PC-3 (cell line): ENCODE results near the gene PREP. TPM values are rescaled to one million over a fixed set of nuclear protein-coding genes. Genes with fewer than 3 reads are reported as not detected.

Experiments
- ATAC-seq: fragments of 200-7000 bp; cut with Tn5 transposase; 2 replicates; pipeline ENCODE4 v1.9.1; 2020; ENCODE audit warnings: mild to moderate bottlenecking, moderate library complexity
- BruUV-seq: library from RNA; stranded (reverse); fragments of 400-500 nt; replicated peaks from 2 replicates; lab custom pipeline; 2021; lab: Mats Ljungman, UMichigan
- CTCF ChIA-PET: fragments of 300-600 bp; sonication (Branson Sonifier 250); formaldehyde crosslinking; loops from one replicate; lab custom pipeline; 2022; ENCODE audit warnings: antibody characterized with exemption; lab: Charles Lee
- POLR2A ChIA-PET: fragments of 300-600 bp; sonication (Branson Sonifier 250); formaldehyde crosslinking; loops from one replicate; lab custom pipeline; 2022; ENCODE audit warnings: antibody characterized with exemption; ENCODE audit not compliant: unreplicated experiment; lab: Charles Lee
- DNase-seq: peaks from one replicate; pipeline ENCODE4 v3.0.0-alpha.2; 2015
- H2AFZ ChIP-seq: fragments of 300-600 bp; sonication (generic); 2 replicates; pipeline ENCODE4 v1.6.0; 2016; ENCODE audit warnings: antibody characterized with exemption, low read length
- H3F3A ChIP-seq: fragments of 300-600 bp; sonication (generic); one replicate; pipeline ENCODE4 v1.6.0; 2017; ENCODE audit warnings: antibody characterized with exemption, low read length, control low read depth, mild to moderate bottlenecking; ENCODE audit not compliant: unreplicated experiment
- H3K27ac ChIP-seq: fragments of 300-600 bp; sonication (generic); 2 replicates; pipeline ENCODE4 v1.5.1; 2016; ENCODE audit warnings: mild to moderate bottlenecking, low read length
- H3K27me3 ChIP-seq: fragments of 300-600 bp; sonication (generic); 2 replicates; pipeline ENCODE4 v1.6.1; 2016; ENCODE audit warnings: low read length, mixed read lengths
- H3K36me3 ChIP-seq: fragments of 300-600 bp; sonication (generic); 2 replicates; pipeline ENCODE4 v1.6.1; 2016; ENCODE audit warnings: low read depth, mixed run types, low read length, mixed read lengths
- H3K4me1 ChIP-seq: fragments of 300-600 bp; sonication (generic); 2 replicates; pipeline ENCODE4 v1.5.1; 2016; ENCODE audit warnings: low read length; ENCODE audit not compliant: insufficient read depth
- H3K4me2 ChIP-seq: fragments of 300-600 bp; sonication (generic); 2 replicates; pipeline ENCODE4 v1.6.0; 2016; ENCODE audit warnings: low read length
- H3K4me3 ChIP-seq: fragments of 300-600 bp; sonication (generic); 2 replicates; pipeline ENCODE4 v1.5.1; 2016; ENCODE audit warnings: mild to moderate bottlenecking, low read length, mixed read lengths
- H3K79me2 ChIP-seq: fragments of 300-600 bp; sonication (generic); 2 replicates; pipeline ENCODE4 v1.6.1; 2017; ENCODE audit warnings: low read length, mixed read lengths
- H3K9ac ChIP-seq: fragments of 300-600 bp; sonication (generic); 2 replicates; pipeline ENCODE4 v1.6.0; 2016; ENCODE audit warnings: mild to moderate bottlenecking, low read length
- H3K9me2 ChIP-seq: fragments of 300-600 bp; sonication (generic); replicated peaks from 2 replicates; pipeline ENCODE4 v1.6.1; 2016; ENCODE audit warnings: mixed run types, low read length, mixed read lengths
- H3K9me3 ChIP-seq: fragments of 300-600 bp; sonication (generic); 2 replicates; pipeline ENCODE4 v1.6.1; 2016; ENCODE audit warnings: low read length, mixed read lengths
- H4K20me1 ChIP-seq: fragments of 300-600 bp; sonication (generic); 2 replicates; pipeline ENCODE4 v1.6.1; 2016; ENCODE audit warnings: low read length, mixed read lengths
- CTCF ChIP-seq: fragments of 300-600 bp; sonication (generic); conservative IDR thresholded peaks from 2 replicates; pipeline ENCODE4 v1.5.1; 2017; ENCODE audit warnings: antibody characterized with exemption, low read depth, mild to moderate bottlenecking, low read length
- EZH2 ChIP-seq: fragments of 300-600 bp; sonication (generic); IDR thresholded peaks from one replicate; pipeline ENCODE4 v1.6.1; 2017; ENCODE audit warnings: antibody characterized with exemption, mild to moderate bottlenecking, low read length; ENCODE audit not compliant: unreplicated experiment
- EZH2phosphoT487 ChIP-seq: fragments of 300-600 bp; sonication (generic); IDR thresholded peaks from 2 replicates; pipeline ENCODE4 v1.6.1; 2018; ENCODE audit warnings: mild to moderate bottlenecking, antibody characterized with exemption, low read length, borderline replicate concordance
- intact Hi-C: fragments of 100-400 bp; cut with micrococcal nuclease; formaldehyde crosslinking; loops from 2 replicates; pipeline ENCODE4 v1.9.0; 2023
- total RNA-seq: library from RNA; depleted of rRNA; stranded (reverse); fragments of >200 nt; gene quantifications from 2 replicates; pipeline ENCODE4 v1.2.3, GENCODE V29; 2014

PREP gene
- total RNA-seq, 1 experiment from 2014 or later: 16.9 TPM

- ChIA-PET POLR2A (no interaction called here), CTCF (no interaction called here)
- no peak overlapping the region for H3K4me2 ChIP-seq
- H3K27me3 ChIP-seq: no peaks in the 10 kb centered on the region
- no peaks in the 10 kb centered on the region for H3K79me2 ChIP-seq
- peaks cover 1% of the 10 kb centered on the region for H3F3A ChIP-seq
- H3K36me3 ChIP-seq: no peaks in the 10 kb centered on the region
- no peaks in the 10 kb centered on the region for H3K9me2 ChIP-seq
- H3K27ac ChIP-seq: no peak overlapping the region
- H3K9me3 ChIP-seq: no peaks in the 10 kb centered on the region
- no peak for ATAC-seq
- BruUV-seq: no TSS peak
- H3K4me1 ChIP-seq: peaks cover 9% of the 10 kb centered on the region
- H2AFZ ChIP-seq: no peak overlapping the region
- no peak overlapping the region for H3K9ac ChIP-seq
- no peak for TF ChIP-seq EZH2
- TF ChIP-seq EZH2phosphoT487: no peak
- TF ChIP-seq CTCF: no peak
- DNase-seq: no peak
- H4K20me1 ChIP-seq: no peaks in the 10 kb centered on the region
- intact Hi-C loops: no loop called here
- H3K4me3 ChIP-seq: no peak overlapping the region
Observed at GRCh38 chr6:105313211-105313610, 89.7 kb downstream of the PREP start.

- H3K27ac ChIP-seq: no peak overlapping the region
- TF ChIP-seq EZH2: no peak
- no peak for TF ChIP-seq EZH2phosphoT487
- TF ChIP-seq CTCF: no peak
- ChIA-PET POLR2A (no interaction called here), CTCF (no interaction called here)
- H3K27me3 ChIP-seq: no peaks in the 10 kb centered on the region
- no peaks in the 10 kb centered on the region for H3K79me2 ChIP-seq
- DNase-seq: no peak
- intact Hi-C loops: no loop called here
- H3F3A ChIP-seq: no peaks in the 10 kb centered on the region
- H3K9ac ChIP-seq: no peak overlapping the region
- no peaks in the 10 kb centered on the region for H4K20me1 ChIP-seq
- H3K4me1 ChIP-seq: no peaks in the 10 kb centered on the region
- ATAC-seq: no peak
- no peak overlapping the region for H3K4me2 ChIP-seq
- no peaks in the 10 kb centered on the region for H3K36me3 ChIP-seq
- no peaks in the 10 kb centered on the region for H3K9me3 ChIP-seq
- H3K9me2 ChIP-seq: no peaks in the 10 kb centered on the region
- H3K4me3 ChIP-seq: no peak overlapping the region
- H2AFZ ChIP-seq: no peak overlapping the region
- BruUV-seq: no TSS peak
Observed at GRCh38 chr6:105310947-105311346, 91.9 kb downstream of the PREP start.

GRCh38 chr6:105310371-105310770 lies 92.5 kb downstream of the PREP start:
- H3K27me3 ChIP-seq: no peaks in the 10 kb centered on the region
- no peaks in the 10 kb centered on the region for H3K9me2 ChIP-seq
- no peak overlapping the region for H3K4me3 ChIP-seq
- no peaks in the 10 kb centered on the region for H3K36me3 ChIP-seq
- no TSS peak for BruUV-seq
- H3K9me3 ChIP-seq: no peaks in the 10 kb centered on the region
- no peaks in the 10 kb centered on the region for H3K79me2 ChIP-seq
- no peak for TF ChIP-seq EZH2
- TF ChIP-seq CTCF: no peak
- TF ChIP-seq EZH2phosphoT487: no peak
- intact Hi-C loops: no loop called here
- H3K9ac ChIP-seq: no peak overlapping the region
- no peaks in the 10 kb centered on the region for H3K4me1 ChIP-seq
- H3F3A ChIP-seq: no peaks in the 10 kb centered on the region
- POLR2A ChIA-PET: no interaction called here
- H4K20me1 ChIP-seq: no peaks in the 10 kb centered on the region
- no peak for DNase-seq
- H3K4me2 ChIP-seq: no peak overlapping the region
- no peak overlapping the region for H2AFZ ChIP-seq
- ATAC-seq: no peak
- CTCF ChIA-PET: no interaction called here
- H3K27ac ChIP-seq: no peak overlapping the region
